Measurements from ENCODE around the gene FAM120A.
A peak's percentile ranks its signal among the peaks of the same experiment; 100 is the strongest.

FAM120A gene

GRCh38 chr9:93531374-93531773 lies 79.9 kb downstream of the FAM120A start:
- H3K36me3 ChIP-seq = peaks cover 43 to 66% (median 59%) of the 10 kb centered on the region in 3 donors
- intact Hi-C loops (cut with DNase I; ENCODE audit: low total_unique reads) = no loop called here
- no peak overlapping the region for H3K27ac ChIP-seq
- TF ChIP-seq CTCF (IDR thresholded peaks at IDR 0.05) = peak in 1 of 2 experiments; percentile 17
- no peaks in the 10 kb centered on the region for H3K27me3 ChIP-seq
- H3K9me3 ChIP-seq = no peaks in the 10 kb centered on the region
- DNase-seq = no peak
- H3K4me3 ChIP-seq = no peak overlapping the region
- peaks cover 0 to 6% (median 2%) of the 10 kb centered on the region in 4 donors for H3K4me1 ChIP-seq

GRCh38 chr9:93532141-93532540 lies 80.7 kb downstream of the FAM120A start:
- H3K27ac ChIP-seq = no peak overlapping the region
- TF ChIP-seq CTCF (IDR thresholded peaks at IDR 0.05) = no peak
- peaks cover 0 to 6% (median 2%) of the 10 kb centered on the region in 4 donors for H3K4me1 ChIP-seq
- no peaks in the 10 kb centered on the region for H3K9me3 ChIP-seq
- no peaks in the 10 kb centered on the region for H3K27me3 ChIP-seq
- intact Hi-C loops (cut with DNase I; ENCODE audit: low total_unique reads) = no loop called here
- no peak overlapping the region for H3K4me3 ChIP-seq
- DNase-seq = no peak
- peaks cover 43 to 64% (median 59%) of the 10 kb centered on the region in 3 donors for H3K36me3 ChIP-seq

GRCh38 chr9:93533863-93534262 lies 82.4 kb downstream of the FAM120A start:
- peaks cover 0 to 6% (median 2%) of the 10 kb centered on the region in 4 donors for H3K4me1 ChIP-seq

GRCh38 chr9:93536167-93536566 lies 84.7 kb downstream of the FAM120A start:
- Histone ChIP-seq H3K9me3 (no peaks in the 10 kb centered on the region), H3K27me3 (no peaks in the 10 kb centered on the region), H3K4me1 (peaks cover 0 to 6% (median 3%) of the 10 kb centered on the region in 4 donors), H3K27ac (no peak overlapping the region), H3K4me3 (no peak overlapping the region), H3K36me3 (peaks cover 20 to 61% (median 35%) of the 10 kb centered on the region in 3 donors)
- intact Hi-C loops (cut with DNase I; ENCODE audit: low total_unique reads) = no loop called here
- no peak for TF ChIP-seq CTCF (IDR thresholded peaks at IDR 0.05)
- DNase-seq = no peak

More at GRCh38 chr9:93533863-93534262, 82.4 kb downstream of the FAM120A start:
- no peak overlapping the region for H3K4me3 ChIP-seq
- peaks cover 35 to 63% (median 45%) of the 10 kb centered on the region in 3 donors for H3K36me3 ChIP-seq
- TF ChIP-seq CTCF (IDR thresholded peaks at IDR 0.05) = no peak
- H3K27me3 ChIP-seq = no peaks in the 10 kb centered on the region
- intact Hi-C loops (cut with DNase I; ENCODE audit: low total_unique reads) = no loop called here
- H3K9me3 ChIP-seq = no peaks in the 10 kb centered on the region
- no peak overlapping the region for H3K27ac ChIP-seq
- no peak for DNase-seq

- H3K27me3 ChIP-seq = no peaks in the 10 kb centered on the region
- H3K9me3 ChIP-seq = no peaks in the 10 kb centered on the region
- peaks cover 18 to 60% (median 35%) of the 10 kb centered on the region in 3 donors for H3K36me3 ChIP-seq
- no peak for DNase-seq
- H3K4me1 ChIP-seq = peaks cover 0 to 10% (median 5%) of the 10 kb centered on the region in 4 donors
- TF ChIP-seq CTCF (IDR thresholded peaks at IDR 0.05) = no peak
- no peak overlapping the region for H3K27ac ChIP-seq
- no peak overlapping the region for H3K4me3 ChIP-seq
- intact Hi-C loops (cut with DNase I; ENCODE audit: low total_unique reads) = no loop called here
Measured at GRCh38 chr9:93536874-93537273, 85.4 kb downstream of the FAM120A start.

- peaks cover 19 to 51% (median 21%) of the 10 kb centered on the region in 3 donors for H3K36me3 ChIP-seq
- no peak overlapping the region for H3K27ac ChIP-seq
- no peaks in the 10 kb centered on the region for H3K27me3 ChIP-seq
- no peak overlapping the region for H3K4me3 ChIP-seq
- peaks cover 0 to 17% (median 7%) of the 10 kb centered on the region in 4 donors for H3K4me1 ChIP-seq
- DNase-seq = no peak
- H3K9me3 ChIP-seq = no peaks in the 10 kb centered on the region
- intact Hi-C loops (cut with DNase I; ENCODE audit: low total_unique reads) = no loop called here
- TF ChIP-seq CTCF (IDR thresholded peaks at IDR 0.05) = no peak
Measured at GRCh38 chr9:93540305-93540704, 88.8 kb downstream of the FAM120A start.
